Raji (cell line): ENCODE measurements around the gene NRSN1.

Experiments used
- POLR2A ChIP-seq: IDR thresholded peaks from 2 replicates; pipeline ENCODE4 v1.6.1; 2011; ENCODE audit warnings: low read depth, low read length, control low read depth; ENCODE audit not compliant: insufficient read depth

Gene NRSN1

GRCh38 chr6:24125980-24126379 is at the start of gene NRSN1:
Gene NRSN1, plus strand, starts transcription at chr6:24126215. Its CDS starts 8,113 bp downstream, at chr6:24134328.
- TF ChIP-seq POLR2A: no peak

GRCh38 chr6:24078200-24078599 is 47.8 kb upstream of the NRSN1 start:
- no peak for TF ChIP-seq POLR2A

DNA sequence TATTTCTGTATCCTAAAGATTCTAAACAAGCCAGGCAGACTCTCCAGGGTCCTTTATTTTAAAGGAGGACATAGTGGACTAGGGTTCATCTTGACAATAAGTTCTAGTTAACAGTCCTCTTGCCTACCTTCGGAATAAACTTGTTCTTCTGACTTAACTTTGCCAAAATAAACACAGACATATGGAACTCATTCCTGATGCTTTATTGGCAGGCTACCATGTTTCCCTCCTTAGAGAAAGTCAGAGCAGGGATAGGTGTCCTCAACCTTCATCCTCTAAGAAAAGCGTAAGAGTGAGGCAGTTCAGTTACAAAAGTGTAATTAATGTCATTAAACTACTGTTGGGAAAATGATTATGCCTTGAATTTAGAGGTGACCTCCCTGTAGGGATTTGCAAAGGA is 46.9 kb upstream of the NRSN1 start:
- no peak for TF ChIP-seq POLR2A

- no peak for TF ChIP-seq POLR2A
Observed at GRCh38 chr6:24080711-24081110, 45.3 kb upstream of the NRSN1 start.

- TF ChIP-seq POLR2A: no peak
Observed at GRCh38 chr6:24089736-24090135, 36.3 kb upstream of the NRSN1 start.

GRCh38 chr6:24092407-24092806 is 33.6 kb upstream of the NRSN1 start:
- TF ChIP-seq POLR2A: no peak

- TF ChIP-seq POLR2A: no peak
Observed at GRCh38 chr6:24093381-24093780, 32.6 kb upstream of the NRSN1 start.

DNA sequence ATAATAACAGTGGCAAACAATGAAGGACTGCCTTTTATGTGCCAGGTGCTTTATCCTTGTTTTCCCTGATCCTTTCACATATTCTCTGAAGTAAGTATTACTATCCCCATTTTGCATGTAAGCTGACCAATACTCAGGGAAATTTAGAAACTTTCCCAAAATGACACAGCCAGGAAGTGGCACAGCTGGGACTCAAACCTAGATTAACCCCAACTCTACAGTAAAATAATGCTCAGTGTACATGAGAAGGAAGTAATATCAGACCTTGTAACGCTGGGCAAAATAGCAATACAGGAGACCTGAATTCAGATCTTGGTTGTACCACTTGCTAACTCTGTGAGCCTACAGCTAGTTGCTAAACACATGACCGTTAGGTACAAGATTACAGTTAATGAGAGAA is 26.8 kb upstream of the NRSN1 start:
- TF ChIP-seq POLR2A: no peak

DNA sequence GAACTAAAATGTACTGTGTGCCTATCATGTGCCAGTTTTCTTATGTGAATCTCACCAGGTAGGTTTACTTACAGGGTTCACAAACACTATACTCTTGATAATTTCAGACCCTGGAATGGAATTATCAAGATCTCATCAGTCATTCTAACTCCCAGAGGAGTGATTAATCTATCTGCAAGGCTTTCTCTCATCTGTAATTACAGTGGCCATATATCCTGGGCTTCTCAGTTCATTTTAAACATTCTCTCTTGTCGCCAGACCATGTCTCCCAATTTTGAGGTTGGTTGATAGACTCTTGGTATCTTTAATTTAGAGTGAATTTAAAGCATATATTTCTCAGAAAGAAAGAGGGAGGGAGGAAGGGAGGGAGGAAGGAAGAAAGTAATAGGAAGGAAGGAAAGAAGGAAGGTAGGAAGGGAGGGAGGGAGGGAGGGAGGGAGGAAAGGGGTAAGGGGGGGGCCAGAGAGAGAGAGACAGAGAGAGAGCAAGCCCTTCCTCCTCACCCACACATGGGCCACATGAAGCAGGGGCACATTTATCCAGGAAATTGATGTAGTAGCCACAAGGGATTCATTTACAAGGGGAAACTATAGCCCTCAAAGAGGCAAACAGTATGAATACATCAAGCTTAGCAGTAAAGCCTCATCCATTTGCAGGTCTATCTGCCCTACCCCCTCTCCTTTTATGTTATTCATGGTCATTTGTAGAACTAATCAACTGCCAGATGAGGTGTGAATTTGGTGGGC is 25.8 kb upstream of the NRSN1 start:
- TF ChIP-seq POLR2A: no peak

DNA sequence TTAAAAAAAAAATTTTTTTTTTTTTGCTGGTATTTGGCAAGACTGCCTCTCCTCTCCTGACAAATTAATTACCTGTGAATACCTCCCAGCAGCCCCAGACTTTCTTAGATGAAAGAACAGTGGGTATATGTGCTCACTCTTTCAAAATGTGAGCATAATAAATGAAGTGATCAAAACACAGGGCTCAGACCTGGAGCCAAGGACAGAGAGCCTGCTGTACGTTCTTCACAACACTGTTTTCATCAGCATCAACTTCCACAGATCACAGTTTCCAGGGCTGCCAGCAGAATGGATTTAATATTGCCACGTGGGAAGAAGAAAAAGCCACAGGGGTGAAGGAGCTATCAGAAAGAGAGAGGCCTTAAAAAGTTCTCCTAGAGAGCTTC is 25.3 kb upstream of the NRSN1 start:
- no peak for TF ChIP-seq POLR2A

DNA sequence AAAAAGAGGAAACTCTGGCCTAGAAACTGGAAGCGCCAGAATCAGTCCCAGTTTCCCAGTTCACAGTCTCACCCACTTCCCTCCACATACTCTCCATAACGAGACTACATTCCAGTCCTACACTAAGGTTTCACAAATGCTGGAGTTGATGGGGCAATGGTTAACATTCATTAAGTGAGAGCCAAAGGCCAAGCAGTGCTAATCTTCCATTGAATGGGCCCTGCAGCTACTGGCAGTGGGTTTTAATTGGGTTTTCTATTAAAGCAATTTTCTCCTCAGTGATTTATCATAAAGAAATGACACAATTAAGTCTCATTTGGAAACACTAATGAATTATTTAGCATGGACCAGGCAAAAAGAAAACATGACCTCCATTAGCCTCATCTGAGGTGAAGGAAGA is 20.8 kb upstream of the NRSN1 start:
- no peak for TF ChIP-seq POLR2A

- no peak for TF ChIP-seq POLR2A
Observed at GRCh38 chr6:24106291-24106690, 19.7 kb upstream of the NRSN1 start.

DNA sequence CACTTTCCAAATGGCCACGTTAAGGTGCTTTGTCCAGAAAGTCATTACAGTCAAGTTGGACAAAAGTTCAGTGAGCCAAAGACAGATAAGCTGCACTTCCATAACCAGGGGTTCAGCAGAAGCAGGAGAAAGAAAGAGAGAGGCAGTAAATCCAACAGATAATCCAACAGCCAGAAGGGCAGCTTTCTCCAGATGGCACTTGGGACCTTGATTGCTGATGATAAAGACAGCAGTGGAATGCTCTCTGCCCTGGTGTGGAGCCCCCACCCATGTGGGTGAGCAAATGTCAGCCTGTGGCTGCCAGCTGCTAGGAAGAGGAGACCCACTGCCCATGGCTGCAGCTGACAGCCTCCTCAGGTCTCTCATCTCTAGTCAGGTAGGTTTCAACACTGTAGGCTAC is 18.7 kb upstream of the NRSN1 start:
- no peak for TF ChIP-seq POLR2A

DNA sequence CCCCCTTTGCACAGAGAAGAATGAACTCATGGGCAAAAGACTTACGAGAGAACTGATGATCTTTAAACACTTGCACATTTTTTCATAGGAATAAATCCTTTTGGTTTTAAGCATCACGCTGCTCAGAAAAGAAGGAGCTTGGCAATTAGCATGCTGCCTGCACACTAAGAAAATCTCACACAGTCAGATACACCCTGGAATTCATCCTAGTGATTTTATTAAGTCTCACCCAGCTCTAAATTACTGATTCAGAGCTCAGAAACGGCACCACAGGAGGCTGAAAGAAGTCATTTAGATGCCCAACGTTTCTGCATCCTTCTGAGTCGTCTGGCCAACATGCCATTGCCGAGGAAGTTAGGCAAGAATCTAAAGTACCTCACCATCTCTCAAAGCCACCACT is 18.0 kb upstream of the NRSN1 start:
- TF ChIP-seq POLR2A: no peak

DNA sequence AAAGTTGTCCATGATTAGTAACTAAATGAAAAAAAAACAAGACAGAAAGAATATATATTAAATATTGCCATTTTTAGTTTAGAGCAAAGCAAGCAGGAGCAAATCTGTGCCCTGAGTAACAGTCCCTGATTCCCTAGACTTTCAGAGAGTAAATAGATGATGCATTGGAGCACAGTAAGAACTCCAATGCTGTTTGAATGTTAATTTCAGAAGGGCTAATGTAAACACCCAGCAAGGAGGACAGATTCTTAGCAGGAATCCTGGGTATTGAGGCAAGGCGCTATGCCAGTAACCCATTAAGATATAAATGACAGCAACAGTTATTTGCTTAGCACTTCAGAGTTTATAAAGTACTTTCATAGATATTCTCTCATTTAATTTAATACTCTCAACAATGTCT is 15.6 kb upstream of the NRSN1 start:
- no peak for TF ChIP-seq POLR2A

- no peak for TF ChIP-seq POLR2A
Observed at GRCh38 chr6:24113891-24114290, 12.1 kb upstream of the NRSN1 start.

DNA sequence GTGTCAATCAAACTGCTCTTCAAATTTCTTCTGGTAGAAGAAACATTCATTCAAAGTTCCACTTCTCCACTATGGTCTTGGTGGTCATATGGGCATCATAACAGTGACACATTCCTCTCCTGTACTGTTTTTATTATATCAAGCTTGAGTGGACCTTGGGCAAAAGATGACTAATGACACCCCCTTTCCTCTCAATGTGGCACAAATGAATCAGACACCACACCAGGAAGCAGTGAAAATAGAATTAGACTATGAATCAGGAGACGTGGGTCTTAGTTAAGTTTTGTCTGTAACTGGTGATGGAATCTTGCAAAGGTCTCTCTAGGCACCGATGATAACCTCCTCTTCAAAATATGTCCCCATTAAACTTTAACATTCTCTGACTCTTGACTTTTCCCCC is 9.0 kb upstream of the NRSN1 start:
- TF ChIP-seq POLR2A: no peak

- no peak for TF ChIP-seq POLR2A
Observed at GRCh38 chr6:24122139-24122538, 3.9 kb upstream of the NRSN1 start.

GRCh38 chr6:24126586-24127192 is 674 bp downstream of the NRSN1 start:
- TF ChIP-seq POLR2A: no peak
